ENCODE data around the gene C21orf58.

Gene C21orf58

DNA sequence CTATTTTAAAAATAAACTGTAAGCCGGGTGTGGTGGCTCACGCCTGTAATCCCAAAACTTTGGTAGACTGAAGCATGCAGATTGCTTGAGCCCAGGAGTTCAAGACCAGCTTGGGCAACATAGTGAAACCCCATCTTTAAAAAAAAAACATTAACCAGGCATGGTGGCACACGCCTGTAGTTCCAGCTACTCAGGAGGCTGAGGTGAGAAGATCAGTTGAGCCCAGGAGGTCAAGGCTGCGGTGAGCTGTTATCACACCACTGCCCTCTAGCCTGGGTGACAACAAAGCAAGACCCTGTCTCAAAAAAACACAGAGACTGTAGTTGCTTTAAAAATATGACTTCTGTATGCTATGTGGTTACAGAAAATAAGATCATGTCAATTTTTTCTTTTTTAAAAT is 70.8 kb downstream of the C21orf58 start:
- DNase-seq, result no peak
